ENCODE data around the gene DCBLD1. TPM values are rescaled to one million over a fixed set of nuclear protein-coding genes. Genes with fewer than 3 reads are reported as not detected.
A peak's percentile ranks its signal among the peaks of the same experiment; 100 is the strongest.

DCBLD1 gene
- total RNA-seq, 1 donor from 2014 or later, result 30.1 TPM

DNA sequence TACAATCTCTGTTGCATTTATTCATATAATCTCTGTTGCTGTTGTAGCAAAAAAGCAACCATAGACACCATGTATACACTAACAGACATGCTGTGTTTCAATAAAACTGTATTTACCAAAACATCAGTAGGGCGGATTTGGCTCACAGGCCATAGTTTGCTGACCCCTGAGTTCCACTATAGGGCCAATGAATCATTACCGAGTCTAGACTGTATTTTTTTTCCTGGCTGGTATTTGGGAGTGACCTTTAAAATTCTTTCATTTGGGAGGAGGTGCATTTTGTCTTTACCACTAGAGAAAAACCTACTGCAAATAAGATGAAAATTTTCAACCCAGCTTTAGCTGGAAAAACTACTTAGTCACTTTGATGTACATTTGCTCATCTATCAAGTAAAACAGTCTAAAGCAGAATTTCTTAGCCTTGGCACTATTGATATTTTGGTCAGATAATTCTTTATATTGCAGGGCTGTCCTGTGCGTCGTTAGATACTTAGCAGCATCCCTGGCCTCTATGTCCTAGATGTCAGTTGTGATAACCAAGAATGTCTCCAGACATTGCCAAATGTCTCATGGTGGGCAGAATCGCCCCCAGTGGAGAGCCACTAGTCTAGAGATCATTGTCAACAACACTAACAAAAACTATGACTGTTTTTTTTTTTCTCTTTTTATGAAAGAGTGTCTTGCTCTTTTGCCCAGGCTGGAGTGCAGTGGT, 39.5 kb downstream of the DCBLD1 start:
- DNase-seq (ENCODE audit: low spot score in 2 of 2, unreplicated experiment in 2 of 2), result no peak
- peaks cover 36% of the 10 kb centered on the region for H3K4me1 Mint-ChIP-seq
- H3K27ac Mint-ChIP-seq, result peak overlapping the region; percentile 81
- H3K9me3 Mint-ChIP-seq, result no peaks in the 10 kb centered on the region
- H3K36me3 Mint-ChIP-seq, result peaks cover 9% of the 10 kb centered on the region
- H3K27me3 Mint-ChIP-seq (ENCODE audit: low read depth), result no peaks in the 10 kb centered on the region
- TF ChIP-seq CTCF (IDR thresholded peaks at IDR 0.05; ENCODE audit: unreplicated experiment), result no peak
- H3K4me3 Mint-ChIP-seq, result no peak overlapping the region

DNA sequence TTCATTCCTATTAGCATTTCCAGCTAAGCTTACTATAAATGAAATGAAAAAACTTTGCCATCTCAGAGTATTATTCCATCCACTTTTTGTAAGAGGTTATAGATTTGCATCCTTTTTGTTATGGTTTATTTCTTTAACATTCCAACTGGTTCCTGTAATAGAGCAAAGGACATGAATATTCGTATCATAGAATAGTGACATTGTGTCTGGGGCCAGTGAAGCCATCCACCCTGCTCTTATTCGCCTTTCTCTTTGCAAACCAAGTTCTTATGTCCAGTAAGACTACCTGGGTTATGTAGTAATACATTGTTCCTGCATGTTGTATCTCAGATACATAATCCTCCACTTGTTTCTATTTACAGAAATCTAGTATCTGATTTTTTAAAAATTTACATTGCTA, 43.1 kb downstream of the DCBLD1 start:
- DNase-seq (ENCODE audit: low spot score in 2 of 2, unreplicated experiment in 2 of 2), result no peak
- no peaks in the 10 kb centered on the region for H3K36me3 Mint-ChIP-seq
- peaks cover 40% of the 10 kb centered on the region for H3K4me1 Mint-ChIP-seq
- no peak overlapping the region for H3K27ac Mint-ChIP-seq
- H3K4me3 Mint-ChIP-seq, result no peak overlapping the region
- H3K9me3 Mint-ChIP-seq, result no peaks in the 10 kb centered on the region
- TF ChIP-seq CTCF (IDR thresholded peaks at IDR 0.05; ENCODE audit: unreplicated experiment), result no peak
- H3K27me3 Mint-ChIP-seq (ENCODE audit: low read depth), result no peaks in the 10 kb centered on the region

- no peaks in the 10 kb centered on the region for H3K9me3 Mint-ChIP-seq
- no peak overlapping the region for H3K4me3 Mint-ChIP-seq
- H3K36me3 Mint-ChIP-seq, result peaks cover 5% of the 10 kb centered on the region
- DNase-seq (ENCODE audit: low spot score in 2 of 2, unreplicated experiment in 2 of 2), result no peak
- H3K27ac Mint-ChIP-seq, result no peak overlapping the region
- peaks cover 36% of the 10 kb centered on the region for H3K4me1 Mint-ChIP-seq
- no peak for TF ChIP-seq CTCF (IDR thresholded peaks at IDR 0.05; ENCODE audit: unreplicated experiment)
- H3K27me3 Mint-ChIP-seq (ENCODE audit: low read depth), result no peaks in the 10 kb centered on the region
Measured at GRCh38 chr6:117530467-117531242, 48.2 kb downstream of the DCBLD1 start.

DNA sequence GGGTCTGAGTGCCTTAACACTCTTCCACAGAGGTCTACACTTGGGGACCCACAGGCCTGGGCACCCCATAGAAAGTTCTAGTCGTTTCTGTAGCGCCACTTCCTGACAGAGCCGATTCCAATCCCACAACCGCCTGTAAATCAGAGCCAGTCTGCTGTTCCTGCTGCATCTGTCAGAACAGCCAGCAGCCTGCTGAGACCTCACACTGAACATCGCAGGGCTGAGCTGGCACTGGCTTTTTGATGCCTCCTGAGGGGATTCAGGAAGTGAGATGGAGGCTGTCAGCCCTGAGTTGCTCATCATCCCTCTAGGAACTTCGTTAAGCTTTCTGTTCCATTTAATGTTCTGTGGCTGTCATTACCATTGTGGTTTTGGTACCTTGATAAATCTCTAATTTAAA, 48.9 kb downstream of the DCBLD1 start:
- no peak overlapping the region for H3K27ac Mint-ChIP-seq
- no peaks in the 10 kb centered on the region for H3K9me3 Mint-ChIP-seq
- H3K36me3 Mint-ChIP-seq, result peaks cover 5% of the 10 kb centered on the region
- H3K4me1 Mint-ChIP-seq, result peaks cover 42% of the 10 kb centered on the region
- no peaks in the 10 kb centered on the region for H3K27me3 Mint-ChIP-seq (ENCODE audit: low read depth)
- H3K4me3 Mint-ChIP-seq, result no peak overlapping the region
- TF ChIP-seq CTCF (IDR thresholded peaks at IDR 0.05; ENCODE audit: unreplicated experiment), result no peak
- no peak for DNase-seq (ENCODE audit: low spot score in 2 of 2, unreplicated experiment in 2 of 2)

DNA sequence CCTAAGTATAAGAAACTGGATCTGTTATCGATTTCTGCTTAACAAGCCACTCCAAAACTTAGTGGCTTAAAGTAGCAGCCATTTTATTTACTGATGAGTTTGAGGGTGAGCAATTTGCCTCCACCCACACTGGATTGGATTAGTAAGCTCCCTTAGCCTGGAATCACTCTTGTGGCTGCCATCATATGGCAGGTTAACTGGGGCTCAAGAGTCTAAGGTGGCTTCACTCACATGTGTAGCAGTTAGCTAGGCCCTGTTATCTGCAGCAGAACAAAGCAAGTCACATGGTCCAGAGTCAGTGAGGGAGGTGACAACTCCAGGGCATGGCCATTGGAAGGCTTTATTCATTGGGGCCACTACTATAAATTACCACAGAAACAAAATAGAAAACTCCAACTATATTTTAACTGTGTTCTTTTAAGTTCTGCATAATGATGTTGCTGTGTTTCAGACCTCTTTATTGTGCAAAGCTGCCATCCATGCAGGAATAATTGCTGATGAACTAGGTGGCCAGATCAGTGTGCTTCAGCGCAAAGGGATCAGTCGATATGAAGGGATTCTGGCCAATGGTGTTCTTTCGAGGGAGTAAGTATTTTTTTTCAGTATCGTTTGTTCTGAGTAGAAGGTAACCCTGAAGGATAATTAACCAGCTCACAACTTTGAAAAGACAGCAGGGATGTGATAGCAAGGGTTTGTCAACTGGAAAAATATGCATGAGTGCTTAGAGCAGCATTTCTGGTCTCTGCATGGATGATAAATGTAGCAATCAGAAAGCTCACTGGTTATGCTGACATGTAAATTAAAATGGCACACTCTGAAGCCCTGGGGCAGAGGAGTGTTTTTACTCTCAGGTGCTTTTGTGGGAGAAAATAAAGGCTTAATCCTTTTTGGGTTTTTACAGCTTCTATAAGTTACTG, 49.6 kb downstream of the DCBLD1 start:
- H3K4me3 Mint-ChIP-seq, result no peak overlapping the region
- H3K36me3 Mint-ChIP-seq, result peaks cover 5% of the 10 kb centered on the region
- H3K27me3 Mint-ChIP-seq (ENCODE audit: low read depth), result no peaks in the 10 kb centered on the region
- H3K27ac Mint-ChIP-seq, result no peak overlapping the region
- no peaks in the 10 kb centered on the region for H3K9me3 Mint-ChIP-seq
- peaks cover 46% of the 10 kb centered on the region for H3K4me1 Mint-ChIP-seq
- no peak for DNase-seq (ENCODE audit: low spot score in 2 of 2, unreplicated experiment in 2 of 2)
- no peak for TF ChIP-seq CTCF (IDR thresholded peaks at IDR 0.05; ENCODE audit: unreplicated experiment)

Data from mesothelial cell of epicardium (in vitro differentiated cells).